ENCODE results near the gene RERE.
A peak's percentile ranks its signal among the peaks of the same experiment; 100 is the strongest.

The RERE gene

GRCh38 chr1:8347635-8348034 lies 469.8 kb downstream of the RERE start:
- CTCF ChIA-PET: interaction anchor here (0.6 to 6.7 kb wide), 8 partner anchors 32 to 700 kb away, joined by 3 to 49 read pairs (median 4); no protein-coding TSS in a partner anchor
- no peak overlapping the region for H3K4me3 ChIP-seq (ENCODE audit: low read depth, low read length)
- POLR2A ChIA-PET: interaction anchor here (0.5 to 1.3 kb wide), 3 partner anchors 32 to 292 kb away, joined by 4 read pairs; no protein-coding TSS in a partner anchor

DNA sequence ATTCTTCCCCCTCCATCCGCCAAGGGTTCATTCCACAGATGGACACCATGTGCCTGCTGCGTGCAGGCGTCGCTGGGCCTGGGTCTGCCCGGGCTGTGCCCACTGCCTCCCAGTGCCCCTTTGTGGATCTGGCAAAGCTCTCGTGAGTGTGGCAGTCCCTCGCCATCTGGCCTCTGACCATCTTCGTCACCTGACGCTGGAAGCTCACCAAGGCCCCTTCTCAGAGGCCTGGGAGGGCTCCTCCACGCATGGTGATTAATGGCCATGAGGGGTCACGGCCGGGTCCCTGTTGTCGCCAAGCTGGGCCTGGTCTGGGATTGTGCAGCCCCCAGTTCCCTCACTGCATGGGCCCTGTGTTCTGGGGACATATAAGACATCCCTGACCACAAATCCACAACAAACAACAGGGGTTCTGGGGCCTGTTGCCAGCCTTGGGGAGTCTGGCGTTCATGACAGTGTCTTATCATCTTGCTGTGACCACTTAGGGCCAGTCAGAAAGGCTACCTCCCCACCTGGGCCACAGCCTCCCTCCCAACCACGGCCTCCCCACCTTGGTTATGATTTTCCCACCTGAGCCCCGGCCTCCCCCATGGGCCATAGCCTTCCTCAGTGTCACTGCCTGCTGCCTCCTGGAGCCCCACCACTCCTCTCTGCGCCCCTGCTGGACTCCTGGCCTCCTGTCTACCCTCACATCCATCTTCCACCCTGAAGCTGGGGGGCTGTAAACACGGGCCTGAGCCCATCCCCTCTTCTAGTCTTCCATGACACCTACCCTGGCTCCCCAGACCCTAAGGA lies 471.6 kb downstream of the RERE start:
- Histone ChIP-seq H3K36me3 (ENCODE audit: control insufficient read depth in 2 of 2, insufficient read depth in 1 of 2, low read length in 2 of 2) (no peaks in the 10 kb centered on the region), H3K27ac (ENCODE audit: extremely low read depth, low read depth, low read length) (no peak overlapping the region), H3K4me1 (ENCODE audit: control insufficient read depth, insufficient read depth, low read length) (peaks cover 3% of the 10 kb centered on the region; the same call in 1 of the 2 replicates), H3K9me3 (ENCODE audit: control insufficient read depth, insufficient read depth, low read depth, low read length) (no peaks in the 10 kb centered on the region), H3K4me3 (ENCODE audit: low read depth, low read length) (no peak overlapping the region)
- TF ChIP-seq ZNF23 (tag by site-specific recombination; IDR thresholded peaks at IDR 0.05; ENCODE audit: borderline replicate concordance) (no peak), ZNF501 (tag by site-specific recombination; IDR thresholded peaks at IDR 0.05) (no peak), ZNF404 (tag by site-specific recombination; IDR thresholded peaks at IDR 0.05) (no peak)
- POLR2A ChIA-PET: interaction anchor here (1.3 kb wide), 1 partner anchor 30 kb away, joined by 4 read pairs; no protein-coding TSS in a partner anchor
- CTCF ChIA-PET: interaction anchor here (1.1 to 6.7 kb wide), 4 partner anchors 31 to 678 kb away, joined by 3 to 49 read pairs (median 8); no protein-coding TSS in a partner anchor

More at GRCh38 chr1:8347635-8348034, 469.8 kb downstream of the RERE start:
- H3K27ac ChIP-seq (ENCODE audit: extremely low read depth, low read depth, low read length): no peak overlapping the region
- TF ChIP-seq ZNF391 (tag by site-specific recombination; IDR thresholded peaks at IDR 0.05; ENCODE audit: borderline replicate concordance, low read depth): no peak
- no peak for TF ChIP-seq ZNF549 (tag by site-specific recombination; IDR thresholded peaks at IDR 0.05)
- TF ChIP-seq OSR2 (tag by site-specific recombination; IDR thresholded peaks at IDR 0.05): no peak
- no peak for TF ChIP-seq PBX3 (CRISPR knock-in tag; IDR thresholded peaks at IDR 0.05)
- no peak for TF ChIP-seq ZFP37 (tag by site-specific recombination; IDR thresholded peaks at IDR 0.05)
- TF ChIP-seq ZIC2 (tag by site-specific recombination; IDR thresholded peaks at IDR 0.05): peak; percentile 34; the same call in 1 of the 2 replicates
- no peak for TF ChIP-seq ZNF792 (tag by site-specific recombination; IDR thresholded peaks at IDR 0.05)
- H3K4me1 ChIP-seq (ENCODE audit: control insufficient read depth, insufficient read depth, low read length): peaks cover 3% of the 10 kb centered on the region; the same call in 1 of the 2 replicates
- no peaks in the 10 kb centered on the region for H3K9me3 ChIP-seq (ENCODE audit: control insufficient read depth, insufficient read depth, low read depth, low read length)
- peaks cover 0 to 6% of the 10 kb centered on the region in 2 experiments; a peak in 1 of 3 replicates for H3K36me3 ChIP-seq (ENCODE audit: control insufficient read depth in 2 of 2, insufficient read depth in 1 of 2, low read length in 2 of 2)

DNA sequence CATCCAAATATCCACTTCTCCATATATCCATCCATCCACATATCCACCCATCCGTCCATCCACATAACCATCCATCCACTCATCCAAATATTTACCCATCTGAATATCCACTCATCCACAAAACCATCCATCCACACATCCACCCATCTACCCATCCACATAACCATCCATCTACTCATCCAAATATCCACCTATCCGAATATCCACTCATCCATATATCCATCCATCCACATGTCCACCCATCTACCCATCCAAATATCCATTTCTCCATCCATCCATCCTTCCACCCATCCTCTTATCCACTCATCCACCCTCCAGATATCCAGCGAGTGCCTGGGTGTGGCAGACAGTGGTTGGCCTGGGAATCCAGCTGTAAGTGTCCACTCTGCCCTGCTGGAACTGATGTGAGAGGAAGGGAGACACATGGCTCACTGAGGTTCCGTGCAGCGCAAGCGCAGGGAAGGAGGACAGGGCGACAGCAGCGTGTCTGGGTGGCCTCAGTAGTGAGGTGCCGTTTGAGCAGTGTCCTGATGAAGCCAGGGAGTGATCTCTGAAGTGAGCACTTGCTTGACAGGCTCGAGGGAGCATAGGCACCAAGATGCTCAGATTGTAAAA lies 472.4 kb downstream of the RERE start:
- no peak overlapping the region for H3K27ac ChIP-seq (ENCODE audit: extremely low read depth, low read depth, low read length)
- TF ChIP-seq RBAK (tag by site-specific recombination; IDR thresholded peaks at IDR 0.05): no peak
- TF ChIP-seq ZFP37 (tag by site-specific recombination; IDR thresholded peaks at IDR 0.05): no peak
- no peak for TF ChIP-seq ZNF529 (tag by site-specific recombination; IDR thresholded peaks at IDR 0.05; ENCODE audit: insufficient replicate concordance)
- TF ChIP-seq, protein P1, sequence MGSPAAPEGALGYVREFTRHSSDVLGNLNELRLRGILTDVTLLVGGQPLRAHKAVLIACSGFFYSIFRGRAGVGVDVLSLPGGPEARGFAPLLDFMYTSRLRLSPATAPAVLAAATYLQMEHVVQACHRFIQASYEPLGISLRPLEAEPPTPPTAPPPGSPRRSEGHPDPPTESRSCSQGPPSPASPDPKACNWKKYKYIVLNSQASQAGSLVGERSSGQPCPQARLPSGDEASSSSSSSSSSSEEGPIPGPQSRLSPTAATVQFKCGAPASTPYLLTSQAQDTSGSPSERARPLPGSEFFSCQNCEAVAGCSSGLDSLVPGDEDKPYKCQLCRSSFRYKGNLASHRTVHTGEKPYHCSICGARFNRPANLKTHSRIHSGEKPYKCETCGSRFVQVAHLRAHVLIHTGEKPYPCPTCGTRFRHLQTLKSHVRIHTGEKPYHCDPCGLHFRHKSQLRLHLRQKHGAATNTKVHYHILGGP (tag by site-specific recombination; IDR thresholded peaks at IDR 0.05): no peak
- TF ChIP-seq EGR2 (tag by site-specific recombination; IDR thresholded peaks at IDR 0.05; ENCODE audit: low read depth): no peak
- TF ChIP-seq YY1 (tag by site-specific recombination; IDR thresholded peaks at IDR 0.05): no peak
- TF ChIP-seq ZNF366 (tag by site-specific recombination; conservative IDR thresholded peaks at IDR 0.05): peak; percentile 94
- no peak for TF ChIP-seq BCL11A (tag by site-specific recombination; IDR thresholded peaks at IDR 0.05; ENCODE audit: low read depth)
- TF ChIP-seq ZNF121 (tag by site-specific recombination; IDR thresholded peaks at IDR 0.05): no peak
- no peak for TF ChIP-seq ZNF214 (tag by site-specific recombination; IDR thresholded peaks at IDR 0.05; ENCODE audit: borderline replicate concordance)
- TF ChIP-seq ZBTB17 (tag by site-specific recombination; IDR thresholded peaks at IDR 0.05): 0 out of 2 replicates have a peak, but pooled peaks have one; percentile 43
- ChIA-PET POLR2A (interaction anchor here (0.7 kb wide), 1 partner anchor 1414 kb away, joined by 6 read pairs; no protein-coding TSS in a partner anchor), CTCF (interaction anchor here (1.3 to 6.7 kb wide), 3 partner anchors 30 to 330 kb away, joined by 3 to 49 read pairs (median 5); no protein-coding TSS in a partner anchor)
- no peaks in the 10 kb centered on the region for H3K9me3 ChIP-seq (ENCODE audit: control insufficient read depth, insufficient read depth, low read depth, low read length)
- no peak overlapping the region for H3K4me3 ChIP-seq (ENCODE audit: low read depth, low read length)
- peaks cover 3% of the 10 kb centered on the region; the same call in 1 of the 2 replicates for H3K4me1 ChIP-seq (ENCODE audit: control insufficient read depth, insufficient read depth, low read length)
- H3K36me3 ChIP-seq (ENCODE audit: control insufficient read depth in 2 of 2, insufficient read depth in 1 of 2, low read length in 2 of 2): no peaks in the 10 kb centered on the region

All from HEK293 (cell line).